HG03045 (cell line): Measurements from ENCODE around the gene OR5B2.
"Not testable (repeated sequence)": the region's sequence is repeated elsewhere in the genome, so short reads cannot be mapped to it uniquely, and the experiment has no call there.

ENCODE experiments used
- ATAC-seq: cut with Tn5 transposase; IDR thresholded peaks from one replicate; pipeline ENCODE4 v1.9.1; 2021; ENCODE audit warnings: mild to moderate bottlenecking, moderate library complexity; ENCODE audit not compliant: unreplicated experiment

Gene OR5B2

GRCh38 chr11:58428021-58428420, at the start of gene OR5B2:
Gene OR5B2 (minus strand): TSS chr11:58428121. CDS start chr11:58423261, 4,860 bp downstream.
- no peak for ATAC-seq

GRCh38 chr11:58471892-58472291, 44.0 kb upstream of the OR5B2 start:
- ATAC-seq = no peak

- no peak for ATAC-seq
Observed at GRCh38 chr11:58466293-58466692, 38.4 kb upstream of the OR5B2 start.

GRCh38 chr11:58465690-58466089, 37.8 kb upstream of the OR5B2 start:
- no peak for ATAC-seq

- no peak for ATAC-seq
Observed at GRCh38 chr11:58451585-58451984, 23.7 kb upstream of the OR5B2 start.

- no peak for ATAC-seq
Observed at GRCh38 chr11:58446294-58446693, 18.4 kb upstream of the OR5B2 start.

GRCh38 chr11:58444300-58444699, 16.4 kb upstream of the OR5B2 start:
- ATAC-seq = no peak

GRCh38 chr11:58442136-58442535, 14.2 kb upstream of the OR5B2 start, which contains the start of gene OR5B12:
Gene OR5B12 (minus strand): TSS chr11:58442236. CDS start chr11:58440151, 2,085 bp downstream.
- no peak for ATAC-seq

- ATAC-seq = no peak
Observed at GRCh38 chr11:58438486-58438885, 10.6 kb upstream of the OR5B2 start.

GRCh38 chr11:58434217-58434616, 6.3 kb upstream of the OR5B2 start:
- no peak for ATAC-seq

- ATAC-seq = no peak
Observed at GRCh38 chr11:58433638-58434203, 5.8 kb upstream of the OR5B2 start.

- ATAC-seq = no peak
Observed at GRCh38 chr11:58429273-58429672, 1.4 kb upstream of the OR5B2 start.

GRCh38 chr11:58406774-58407173, 21.1 kb downstream of the OR5B2 start, which contains the start of gene OR5B3:
Gene OR5B3 (minus strand): TSS chr11:58406874. CDS start chr11:58403409, 3,465 bp downstream.
- ATAC-seq = no peak

GRCh38 chr11:58399622-58400021, 28.3 kb downstream of the OR5B2 start:
- not testable (repeated sequence) for ATAC-seq

GRCh38 chr11:58395581-58395980, 32.3 kb downstream of the OR5B2 start:
- ATAC-seq = no peak

GRCh38 chr11:58394195-58394594, 33.7 kb downstream of the OR5B2 start:
- ATAC-seq = no peak

GRCh38 chr11:58392746-58393145, 35.2 kb downstream of the OR5B2 start:
- no peak for ATAC-seq

- no peak for ATAC-seq
Observed at GRCh38 chr11:58391879-58392278, 36.0 kb downstream of the OR5B2 start.

- no peak for ATAC-seq
Observed at GRCh38 chr11:58390551-58391063, 37.3 kb downstream of the OR5B2 start.
